Activated naive CD8-positive, alpha-beta T cell treated with anti-CD3 and anti-CD28 coated beads, Interleukin-2, amount 50 U/mL, for 16 hours (primary cell): ENCODE data around the gene PAPPA2.
"Not testable (repeated sequence)": the region's sequence is repeated elsewhere in the genome, so short reads cannot be mapped to it uniquely, and the experiment has no call there.

Experiments used
- DNase-seq: peaks from one replicate; pipeline ENCODE4 v3.0.0-alpha.2; 2020; ENCODE audit warnings: low read depth, low spot score

The PAPPA2 gene

GRCh38 chr1:176603696-176604095, 140.7 kb downstream of the PAPPA2 start:
- no peak for DNase-seq

- DNase-seq, result no peak
These were observed 141.5 kb downstream of the PAPPA2 start for GRCh38 chr1:176604461-176604860.

- no peak for DNase-seq
These were observed 142.2 kb downstream of the PAPPA2 start for GRCh38 chr1:176605176-176605575.

GRCh38 chr1:176609556-176610408, 146.8 kb downstream of the PAPPA2 start:
- no peak for DNase-seq

GRCh38 chr1:176612791-176613190, 149.8 kb downstream of the PAPPA2 start:
- DNase-seq, result no peak

- no peak for DNase-seq
These were observed 154.9 kb downstream of the PAPPA2 start for GRCh38 chr1:176617881-176618280.

- no peak for DNase-seq
These were observed 156.3 kb downstream of the PAPPA2 start for GRCh38 chr1:176619261-176619660.

- no peak for DNase-seq
These were observed 162.4 kb downstream of the PAPPA2 start for GRCh38 chr1:176625365-176625764.

GRCh38 chr1:176626572-176627061, 163.6 kb downstream of the PAPPA2 start:
- no peak for DNase-seq

- DNase-seq, result no peak
These were observed 165.8 kb downstream of the PAPPA2 start for GRCh38 chr1:176628775-176629174.

GRCh38 chr1:176634733-176635132, 171.8 kb downstream of the PAPPA2 start:
- not testable (repeated sequence) for DNase-seq

GRCh38 chr1:176638713-176639526, 175.9 kb downstream of the PAPPA2 start:
- no peak for DNase-seq

GRCh38 chr1:176643536-176643935, 180.6 kb downstream of the PAPPA2 start:
- no peak for DNase-seq

GRCh38 chr1:176648556-176648955, 185.6 kb downstream of the PAPPA2 start:
- no peak for DNase-seq

- no peak for DNase-seq
These were observed 193.5 kb downstream of the PAPPA2 start for GRCh38 chr1:176656257-176656995.

GRCh38 chr1:176669782-176670181, 206.8 kb downstream of the PAPPA2 start:
- no peak for DNase-seq

GRCh38 chr1:176670853-176671252, 207.9 kb downstream of the PAPPA2 start:
- no peak for DNase-seq

- no peak for DNase-seq
These were observed 220.0 kb downstream of the PAPPA2 start for GRCh38 chr1:176682830-176683535.

- no peak for DNase-seq
These were observed 228.6 kb downstream of the PAPPA2 start for GRCh38 chr1:176691251-176692228.

- DNase-seq, result no peak
These were observed 229.5 kb downstream of the PAPPA2 start for GRCh38 chr1:176692431-176692830.
